ENCODE results near the gene MUS81.

Gene MUS81

GRCh38 chr11:65867284-65868071 is 7.2 kb downstream of the MUS81 start:
- TF ChIP-seq CTCF (conservative IDR thresholded peaks at IDR 0.05; ENCODE audit: low read length): no peak
- no peak for DNase-seq (ENCODE audit: low read depth)
- H3K4me3 ChIP-seq (ENCODE audit: low read length): no peak overlapping the region

- no peak for DNase-seq (ENCODE audit: low read depth)
- H3K4me3 ChIP-seq (ENCODE audit: low read length): no peak overlapping the region
- no peak for TF ChIP-seq CTCF (conservative IDR thresholded peaks at IDR 0.05; ENCODE audit: low read length)
Observed at GRCh38 chr11:65868076-65868667, 7.9 kb downstream of the MUS81 start.

- TF ChIP-seq CTCF (conservative IDR thresholded peaks at IDR 0.05; ENCODE audit: low read length): no peak
- no peak for DNase-seq (ENCODE audit: low read depth)
- H3K4me3 ChIP-seq (ENCODE audit: low read length): no peak overlapping the region
Observed at GRCh38 chr11:65868907-65869306, 8.7 kb downstream of the MUS81 start.

- DNase-seq (ENCODE audit: low read depth): no peak
- no peak overlapping the region for H3K4me3 ChIP-seq (ENCODE audit: low read length)
- TF ChIP-seq CTCF (conservative IDR thresholded peaks at IDR 0.05; ENCODE audit: low read length): no peak
Observed at GRCh38 chr11:65869643-65870306, 9.5 kb downstream of the MUS81 start.

GRCh38 chr11:65870307-65870658 is 10.1 kb downstream of the MUS81 start:
- H3K4me3 ChIP-seq (ENCODE audit: low read length): peak overlapping the region; percentile 9; the same call in 1 of the 2 replicates
- no peak for DNase-seq (ENCODE audit: low read depth)
- no peak for TF ChIP-seq CTCF (conservative IDR thresholded peaks at IDR 0.05; ENCODE audit: low read length)

GRCh38 chr11:65870706-65871681 is 10.8 kb downstream of the MUS81 start:
- peak overlapping the region; percentile 81 for H3K4me3 ChIP-seq (ENCODE audit: low read length)
- DNase-seq (ENCODE audit: low read depth): peak; percentile 29

More at GRCh38 chr11:65870706-65871681, 10.8 kb downstream of the MUS81 start:
- TF ChIP-seq CTCF (conservative IDR thresholded peaks at IDR 0.05; ENCODE audit: low read length): no peak

All from AG10803 (cell line).